GM21529 (cell line): ENCODE data around the gene HNRNPA1.

Experiments
- ATAC-seq: cut with Tn5 transposase; IDR thresholded peaks from one replicate; pipeline ENCODE4 v1.9.1; 2021; ENCODE audit not compliant: unreplicated experiment

Gene HNRNPA1

GRCh38 chr12:54333420-54334034 is 53.0 kb downstream of the HNRNPA1 start:
- no peak for ATAC-seq
